Activated CD8-positive, alpha-beta memory T cell treated with anti-CD3 and anti-CD28 coated beads for 4 hours (primary cell): Measurements from ENCODE around the gene PTH2.
"Not testable (repeated sequence)": the region's sequence is repeated elsewhere in the genome, so short reads cannot be mapped to it uniquely, and the experiment has no call there.

Source experiments
- DNase-seq, 2 donors: peaks; one replicate each; pipeline ENCODE4 v3.0.0-alpha.2; 2020; ENCODE audit warnings: low read depth in 2 of 2

PTH2 gene, protein sequence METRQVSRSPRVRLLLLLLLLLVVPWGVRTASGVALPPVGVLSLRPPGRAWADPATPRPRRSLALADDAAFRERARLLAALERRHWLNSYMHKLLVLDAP

DNA sequence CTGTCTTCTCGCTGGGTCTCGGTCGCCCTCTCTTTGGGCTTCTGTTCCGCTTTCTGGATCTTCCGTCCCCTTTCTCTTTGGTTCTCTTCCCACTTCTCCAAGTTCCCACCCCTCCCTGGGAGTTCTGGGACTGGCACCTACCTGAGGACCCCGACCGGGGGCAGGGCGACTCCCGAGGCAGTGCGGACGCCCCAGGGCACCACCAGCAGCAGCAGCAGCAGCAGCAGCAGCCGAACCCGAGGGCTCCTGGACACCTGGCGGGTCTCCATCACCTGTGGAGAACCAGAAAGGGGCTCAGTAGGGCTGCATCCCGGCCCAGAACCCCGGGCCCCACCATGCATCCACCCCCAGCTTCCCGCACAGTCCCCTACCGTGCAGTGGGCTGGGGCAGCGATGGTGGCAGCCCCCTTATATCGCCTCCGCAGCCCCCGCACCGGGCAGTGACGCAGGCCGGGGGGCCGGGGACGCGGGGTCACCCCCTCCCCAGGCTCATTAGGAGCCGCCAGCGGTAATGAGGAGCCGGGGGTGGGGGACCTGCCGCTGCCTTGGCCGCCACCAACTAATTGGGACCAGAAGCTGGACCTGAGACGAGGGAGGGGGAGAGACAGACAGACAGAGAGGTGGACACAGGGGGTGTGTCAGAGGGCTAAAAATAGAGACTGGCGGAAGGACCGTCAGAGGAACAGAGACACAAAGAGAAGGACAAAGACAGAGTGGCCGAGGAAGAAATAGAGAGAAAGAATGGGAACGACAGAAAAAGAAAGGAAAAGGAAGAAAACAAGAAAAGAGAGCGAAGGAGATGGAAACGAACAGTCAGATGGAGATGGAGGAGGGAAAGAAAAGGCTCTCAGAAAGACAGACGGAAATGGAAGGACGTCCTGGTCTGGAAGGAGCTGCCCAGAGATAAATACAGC lies at the start of gene PTH2:
Gene PTH2, minus strand, starts transcription at position 371 of the 914 bp plus-strand sequence. Its CDS starts 102 bp downstream, at position 269.
- DNase-seq: no peak

DNA sequence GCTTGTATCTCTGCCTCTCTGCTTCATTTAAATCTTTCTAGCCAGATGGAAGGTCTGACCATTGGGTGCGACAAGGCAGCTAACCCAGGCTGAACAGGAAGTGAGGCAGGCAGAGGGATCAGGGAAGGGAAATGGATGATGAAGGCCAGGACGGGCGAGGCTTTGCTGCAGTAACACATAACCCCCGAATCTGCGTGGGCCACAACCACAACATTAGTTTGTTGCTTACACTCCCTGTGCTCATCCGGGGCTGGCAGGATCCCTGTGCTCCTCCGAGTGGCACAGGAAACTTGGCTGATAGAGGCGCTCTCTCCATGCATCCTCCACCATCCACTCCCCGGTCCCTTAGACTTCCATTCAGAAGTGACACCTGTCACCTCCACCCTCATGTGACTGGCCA lies 49.7 kb upstream of the PTH2 start:
- no peak for DNase-seq

DNA sequence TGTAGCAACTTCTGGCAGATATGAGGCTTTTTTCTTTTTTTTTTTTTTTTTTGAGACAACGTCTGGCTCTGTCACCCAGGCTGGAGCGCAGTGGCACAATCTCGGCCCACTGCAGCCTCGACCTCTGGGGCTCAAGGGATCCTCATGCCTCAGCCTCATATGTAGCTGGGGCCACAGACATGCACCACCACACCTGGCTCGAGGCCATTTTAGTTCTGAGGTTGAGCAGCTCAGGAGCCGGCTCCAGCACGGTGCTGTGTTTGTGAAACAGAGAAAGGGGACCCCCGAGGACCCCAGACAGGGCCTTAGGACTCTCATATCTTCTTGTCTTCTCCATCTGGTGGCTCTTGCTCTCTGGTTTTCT lies 47.4 kb upstream of the PTH2 start:
- no peak for DNase-seq

DNA sequence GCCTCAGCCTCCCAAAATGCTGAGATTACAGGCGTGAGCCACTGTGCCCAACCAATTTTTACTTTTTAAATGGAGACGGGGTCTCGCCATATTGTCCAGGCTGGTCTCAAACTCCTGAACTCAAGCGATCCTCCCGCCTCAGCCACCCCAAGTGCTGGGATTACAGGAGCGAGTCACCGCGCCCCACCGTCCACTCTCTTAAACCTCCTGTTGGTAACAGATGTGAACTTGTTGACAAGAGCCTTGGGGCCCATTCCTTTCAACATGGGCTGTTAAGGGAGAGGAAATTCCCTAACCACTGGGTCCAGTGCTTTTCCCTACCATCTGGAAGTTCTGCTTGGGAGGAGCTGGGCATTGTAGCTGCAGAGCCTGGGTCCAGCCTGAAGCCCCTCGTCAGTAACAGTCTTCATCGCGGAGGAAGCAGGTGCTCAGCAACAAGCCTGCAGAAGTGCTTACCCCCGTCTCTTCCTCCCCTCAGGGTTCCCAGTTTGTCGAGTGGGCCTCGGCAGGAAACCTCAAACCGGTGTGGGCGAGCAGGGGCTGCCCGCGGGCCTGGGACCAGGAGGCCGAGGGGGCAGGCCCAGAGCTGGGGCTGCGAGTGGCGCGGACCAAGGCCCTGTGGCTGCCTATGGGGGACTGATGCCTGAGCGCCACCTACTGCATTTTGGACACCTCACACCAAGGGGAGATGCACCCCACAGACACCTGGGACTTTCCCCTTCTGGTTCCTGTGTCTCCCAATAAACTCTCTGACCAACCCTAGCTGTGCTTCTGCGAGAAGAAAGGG lies 46.8 kb upstream of the PTH2 start:
- DNase-seq: peak; percentile 65 to 69

DNA sequence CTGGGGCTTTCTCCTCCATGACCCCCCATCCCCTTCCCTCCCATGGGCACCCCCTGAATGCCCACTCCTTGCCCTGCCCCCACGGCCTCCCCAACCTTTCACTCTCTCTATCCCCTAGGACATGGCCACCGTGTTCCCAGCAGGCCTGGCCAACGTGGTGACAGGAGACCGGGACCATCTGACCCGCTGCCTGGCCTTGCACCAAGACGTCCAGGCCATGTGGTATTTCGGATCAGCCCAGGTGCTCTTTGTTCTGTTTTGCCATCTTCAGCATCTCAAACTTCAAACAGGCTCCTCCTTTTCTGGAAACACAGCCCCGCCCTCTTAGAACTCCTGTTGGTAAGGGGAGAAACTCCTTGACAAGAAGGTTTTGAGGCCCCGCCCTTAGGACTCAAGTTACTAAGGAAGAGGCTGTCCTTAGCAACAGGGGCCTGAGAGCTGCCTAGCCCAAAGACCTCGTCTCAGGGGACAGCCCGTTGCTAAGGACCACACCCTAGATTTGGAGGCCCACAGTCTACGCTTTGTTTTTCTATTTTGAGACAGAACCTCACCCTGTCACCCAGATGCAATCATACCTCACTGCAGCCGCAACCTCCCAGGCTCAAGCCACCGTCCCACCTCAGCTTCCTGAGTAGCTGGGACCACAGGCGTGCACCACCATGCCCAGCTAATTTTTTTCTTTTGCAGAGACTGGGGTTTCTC lies 45.7 kb upstream of the PTH2 start:
- DNase-seq: peak; percentile 52 to 56

DNA sequence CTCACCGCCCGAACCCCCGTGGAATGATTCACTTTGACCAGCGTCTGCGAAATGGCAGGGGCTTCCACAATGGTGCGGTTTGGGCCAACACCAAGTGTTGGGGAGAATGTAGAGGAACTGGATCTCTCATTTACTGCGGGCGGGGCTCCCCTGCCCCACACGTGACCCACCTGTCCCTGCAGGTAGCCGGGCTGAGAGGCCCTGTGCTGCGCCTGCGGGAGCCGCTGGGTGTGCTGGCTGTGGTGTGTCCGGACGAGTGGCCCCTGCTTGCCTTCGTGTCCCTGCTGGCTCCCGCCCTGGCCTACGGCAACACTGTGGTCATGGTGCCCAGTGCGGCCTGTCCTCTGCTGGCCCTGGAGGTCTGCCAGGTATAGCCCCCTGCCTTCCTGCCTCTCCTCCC lies 45.0 kb upstream of the PTH2 start:
- DNase-seq: no peak

DNA sequence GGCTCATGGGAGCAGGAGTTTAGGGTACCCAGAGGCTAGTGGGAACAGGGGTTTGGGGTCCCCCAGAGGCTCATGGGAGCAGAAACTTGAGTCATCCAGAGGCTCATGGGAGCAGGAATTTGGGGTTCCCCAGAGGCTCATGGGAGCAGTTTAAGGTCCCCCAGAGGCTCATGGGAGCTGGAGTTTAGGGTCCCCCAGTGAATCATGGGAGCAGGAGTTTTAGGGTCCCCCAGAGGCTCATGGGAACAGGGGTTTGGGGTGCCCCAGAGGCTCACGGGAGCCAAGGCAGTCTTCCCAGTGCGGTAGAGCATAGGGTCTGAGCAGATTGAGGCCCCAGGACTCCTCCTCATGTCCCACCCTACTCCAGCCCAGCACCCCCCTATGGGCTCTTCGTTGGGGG lies 42.1 kb upstream of the PTH2 start:
- DNase-seq: no peak

DNA sequence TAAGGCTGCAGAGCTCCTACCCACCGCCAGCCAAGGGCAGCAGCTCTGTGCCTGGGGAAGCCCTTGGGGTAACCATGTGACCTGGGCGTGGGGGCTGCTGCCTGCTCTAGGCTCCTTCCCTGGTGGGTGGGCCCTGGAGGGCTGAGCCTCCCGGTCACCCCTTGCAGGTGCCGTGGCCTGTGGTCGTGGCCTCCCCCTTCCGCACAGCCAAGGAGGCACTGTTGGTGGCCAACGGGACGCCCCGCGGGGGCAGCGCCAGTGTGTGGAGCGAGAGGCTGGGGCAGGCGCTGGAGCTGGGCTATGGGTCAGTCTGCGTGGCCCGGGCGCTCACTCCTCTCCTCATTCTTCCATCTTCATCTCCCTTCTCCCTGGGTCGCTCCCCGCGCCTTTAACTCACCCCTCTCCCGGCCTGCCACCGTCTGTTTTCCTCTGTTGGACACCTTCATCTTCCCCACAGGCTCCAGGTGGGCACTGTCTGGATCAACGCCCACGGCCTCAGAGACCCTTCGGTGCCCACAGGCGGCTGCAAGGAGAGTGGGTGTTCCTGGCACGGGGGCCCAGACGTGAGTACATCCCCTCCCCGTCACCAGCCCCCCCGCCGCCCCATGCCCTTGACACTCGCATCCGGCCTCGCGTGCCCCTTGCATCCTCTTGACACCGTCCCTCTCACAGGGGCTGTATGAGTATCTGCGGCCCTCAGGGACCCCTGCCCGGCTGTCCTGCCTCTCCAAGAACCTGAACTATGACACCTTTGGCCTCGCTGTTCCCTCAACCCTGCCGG lies 40.9 kb upstream of the PTH2 start:
- DNase-seq: no peak

DNA sequence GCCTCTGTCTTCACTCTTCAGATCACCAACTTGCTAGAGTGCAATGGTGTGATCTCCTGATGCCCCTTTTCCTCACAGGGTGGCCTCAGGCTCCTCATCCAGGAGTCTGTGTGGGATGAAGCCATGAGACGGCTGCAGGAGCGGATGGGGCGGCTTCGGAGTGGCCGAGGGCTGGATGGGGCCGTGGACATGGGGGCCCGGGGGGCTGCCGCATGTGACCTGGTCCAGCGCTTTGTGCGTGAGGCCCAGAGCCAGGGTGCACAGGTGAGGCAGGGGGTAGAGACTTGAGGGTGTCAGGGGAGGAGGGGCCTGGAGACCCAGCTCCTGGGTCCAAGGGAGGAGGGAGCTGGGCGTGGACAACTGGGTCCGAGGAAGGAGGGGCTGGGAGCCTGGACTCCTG lies 39.3 kb upstream of the PTH2 start:
- DNase-seq: no peak

DNA sequence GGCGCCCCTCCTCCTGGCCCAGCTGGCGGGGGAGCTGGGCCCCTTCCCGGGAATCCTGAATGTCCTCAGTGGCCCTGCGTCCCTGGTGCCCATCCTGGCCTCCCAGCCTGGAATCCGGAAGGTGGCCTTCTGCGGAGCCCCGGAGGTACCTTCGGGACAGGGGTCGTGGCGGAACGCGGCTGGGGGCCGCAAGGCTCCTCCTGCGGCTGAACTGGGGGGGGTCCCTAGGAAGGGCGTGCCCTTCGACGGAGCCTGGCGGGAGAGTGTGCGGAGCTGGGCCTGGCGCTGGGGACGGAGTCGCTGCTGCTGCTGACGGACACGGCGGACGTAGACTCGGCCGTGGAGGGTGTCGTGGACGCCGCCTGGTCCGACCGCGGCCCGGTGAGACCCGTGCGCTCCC lies 38.4 kb upstream of the PTH2 start:
- DNase-seq: no peak

DNA sequence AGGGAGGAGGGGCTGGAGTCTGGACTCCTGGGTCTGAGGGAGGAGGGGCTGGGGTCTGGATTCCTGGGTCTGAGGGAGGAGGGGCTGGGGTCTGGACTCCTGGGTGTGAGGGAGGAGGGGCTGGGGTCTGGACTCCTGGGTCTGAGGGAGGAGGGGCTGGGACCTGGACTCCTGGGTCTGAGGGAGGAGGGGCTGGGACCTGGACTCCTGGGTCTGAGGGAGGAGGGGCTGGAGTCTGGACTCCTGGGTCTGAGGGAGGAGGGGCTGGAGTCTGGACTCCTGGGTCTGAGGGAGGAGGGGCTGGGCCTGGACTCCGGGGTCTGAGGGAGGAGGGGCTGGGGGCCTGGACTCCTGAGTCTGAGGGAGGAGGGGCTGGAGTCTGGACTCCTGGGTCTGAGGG lies 37.9 kb upstream of the PTH2 start:
- not testable (repeated sequence) for DNase-seq

DNA sequence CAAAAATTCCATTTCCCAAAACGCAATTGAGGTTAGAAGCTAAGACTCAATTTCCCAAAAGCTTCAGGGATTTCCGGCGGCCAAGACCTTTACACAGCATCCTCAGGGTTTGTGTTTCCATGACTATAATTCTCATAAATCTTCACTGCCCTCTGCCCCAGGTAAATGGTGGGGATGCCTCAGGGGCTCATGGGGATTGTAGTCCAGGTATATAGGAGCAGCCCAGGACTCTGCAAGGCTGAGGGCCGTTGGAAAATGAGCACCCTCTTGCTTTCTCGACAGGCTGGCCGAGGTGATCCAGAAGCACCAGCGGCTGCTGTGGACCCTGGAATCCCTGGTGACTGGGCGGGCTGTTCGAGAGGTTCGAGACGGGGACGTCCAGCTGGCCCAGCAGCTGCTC lies 36.1 kb upstream of the PTH2 start:
- no peak for DNase-seq

DNA sequence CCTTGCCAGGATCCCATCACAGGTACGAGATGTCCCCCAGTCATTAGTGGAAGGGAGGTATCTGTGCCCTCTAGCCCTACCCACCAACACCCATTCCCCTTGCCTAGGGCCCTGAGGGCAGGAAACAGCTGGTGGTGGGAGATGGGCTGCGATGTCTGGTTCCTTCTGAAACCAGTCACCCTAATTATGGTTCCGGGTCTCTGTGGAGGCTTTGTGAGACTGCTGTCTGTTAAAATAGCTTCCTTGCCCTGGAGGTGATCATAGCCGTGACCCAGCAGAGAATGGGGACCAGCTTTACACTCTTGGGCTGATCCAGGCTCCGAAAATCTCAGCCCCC lies 35.3 kb upstream of the PTH2 start:
- no peak for DNase-seq

DNA sequence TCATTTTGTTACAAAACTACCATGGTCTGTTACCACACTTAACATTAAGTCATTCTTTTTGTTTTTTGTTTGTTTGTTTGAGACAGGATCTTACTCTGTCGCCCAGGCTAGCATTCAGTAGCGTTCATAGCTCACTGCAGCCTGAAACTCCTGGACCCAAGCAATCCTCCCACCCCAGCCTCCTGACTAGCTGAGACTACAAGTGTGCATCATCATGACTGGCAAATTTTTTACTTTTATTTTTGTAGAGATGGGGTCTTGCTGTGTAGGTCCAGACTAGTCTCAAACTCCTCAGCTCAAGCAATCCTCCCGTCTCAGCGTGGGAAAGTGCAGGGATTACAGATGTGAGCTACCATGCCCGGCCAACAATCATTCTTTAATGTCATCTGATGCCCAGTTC lies 33.1 kb upstream of the PTH2 start:
- no peak for DNase-seq

DNA sequence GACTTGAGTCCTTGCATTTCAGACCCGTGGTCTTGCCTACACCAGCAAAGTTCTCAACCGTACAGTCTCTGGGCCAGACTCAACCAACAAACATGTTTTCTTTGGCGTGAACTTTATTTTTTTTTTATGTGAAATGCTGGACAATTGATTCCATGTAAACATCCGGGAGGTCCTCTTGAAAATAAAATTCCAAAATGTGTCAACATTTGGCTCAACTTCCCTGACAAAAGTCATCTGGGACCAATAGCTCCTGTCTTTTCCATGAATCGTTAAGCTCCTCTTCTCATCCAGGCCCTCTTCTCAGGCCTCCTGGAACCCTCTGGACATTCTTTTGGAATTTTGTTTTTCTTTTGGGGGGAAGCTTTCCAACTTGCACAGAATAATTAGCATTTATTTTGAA lies 32.5 kb upstream of the PTH2 start:
- DNase-seq: no peak

DNA sequence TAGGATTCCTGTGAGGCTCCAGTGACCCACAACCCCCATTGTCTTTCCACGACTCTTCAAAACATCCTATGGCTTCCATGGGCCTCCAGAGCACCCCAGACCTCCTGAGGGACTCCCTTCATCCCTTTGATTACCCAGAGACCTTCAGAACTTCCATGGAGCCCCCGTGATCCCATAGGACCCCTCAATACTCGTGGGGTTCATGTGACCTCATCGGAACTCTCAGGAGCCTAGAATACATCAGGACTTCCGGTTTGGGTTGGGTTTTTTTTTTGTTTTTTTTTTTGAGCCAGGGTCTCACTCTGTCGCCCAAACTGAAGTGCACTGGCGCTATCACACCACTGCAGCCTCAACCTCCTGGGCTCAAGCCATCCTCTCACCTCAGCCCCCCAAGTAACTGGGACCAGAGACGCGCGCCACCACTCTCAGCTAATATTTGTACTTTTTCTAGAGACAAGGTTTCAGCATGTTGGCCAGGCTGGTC lies 30.6 kb upstream of the PTH2 start:
- no peak for DNase-seq

DNA sequence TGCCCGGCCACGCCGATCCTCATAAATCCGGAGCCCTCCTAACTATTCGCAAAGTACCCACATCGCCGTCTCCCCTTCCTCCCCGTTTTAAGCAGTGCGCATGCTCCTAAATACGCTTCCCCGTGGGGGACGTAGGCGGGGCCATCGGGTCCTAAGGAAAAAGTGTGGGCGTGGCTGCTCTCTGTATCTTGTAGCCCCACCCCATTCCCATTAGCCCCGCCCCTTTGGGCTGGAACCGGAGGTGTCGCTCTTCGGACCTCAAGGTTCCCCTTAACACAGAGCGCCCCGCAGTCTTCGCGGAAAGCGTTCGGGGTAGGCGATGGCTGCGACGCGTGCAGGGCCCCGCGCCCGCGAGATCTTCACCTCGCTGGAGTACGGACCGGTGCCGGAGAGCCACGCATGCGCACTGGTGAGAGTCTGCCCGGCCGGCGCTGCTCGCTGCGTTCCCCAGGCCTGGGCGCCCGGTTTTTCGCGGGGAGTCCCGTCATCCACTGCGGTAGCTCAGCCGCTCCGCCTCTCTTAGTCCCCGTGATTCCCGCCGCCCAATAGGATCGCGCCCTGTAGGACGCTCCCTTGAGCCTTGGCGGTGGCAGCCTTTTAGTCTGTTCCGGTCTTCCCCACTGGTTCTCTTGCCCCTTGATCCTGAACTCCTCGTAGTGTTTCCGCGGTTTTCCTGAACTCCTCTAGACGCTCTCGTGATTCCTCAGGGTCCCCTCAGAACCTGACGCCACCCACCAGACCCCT lies 29.9 kb upstream of the PTH2 start, which contains the start of gene ALDH16A1:
Gene ALDH16A1, plus strand, starts transcription at position 213 of the 744 bp plus-strand sequence. Its CDS starts 107 bp downstream, at position 320.
- peak; percentile 94 to 95 for DNase-seq

DNA sequence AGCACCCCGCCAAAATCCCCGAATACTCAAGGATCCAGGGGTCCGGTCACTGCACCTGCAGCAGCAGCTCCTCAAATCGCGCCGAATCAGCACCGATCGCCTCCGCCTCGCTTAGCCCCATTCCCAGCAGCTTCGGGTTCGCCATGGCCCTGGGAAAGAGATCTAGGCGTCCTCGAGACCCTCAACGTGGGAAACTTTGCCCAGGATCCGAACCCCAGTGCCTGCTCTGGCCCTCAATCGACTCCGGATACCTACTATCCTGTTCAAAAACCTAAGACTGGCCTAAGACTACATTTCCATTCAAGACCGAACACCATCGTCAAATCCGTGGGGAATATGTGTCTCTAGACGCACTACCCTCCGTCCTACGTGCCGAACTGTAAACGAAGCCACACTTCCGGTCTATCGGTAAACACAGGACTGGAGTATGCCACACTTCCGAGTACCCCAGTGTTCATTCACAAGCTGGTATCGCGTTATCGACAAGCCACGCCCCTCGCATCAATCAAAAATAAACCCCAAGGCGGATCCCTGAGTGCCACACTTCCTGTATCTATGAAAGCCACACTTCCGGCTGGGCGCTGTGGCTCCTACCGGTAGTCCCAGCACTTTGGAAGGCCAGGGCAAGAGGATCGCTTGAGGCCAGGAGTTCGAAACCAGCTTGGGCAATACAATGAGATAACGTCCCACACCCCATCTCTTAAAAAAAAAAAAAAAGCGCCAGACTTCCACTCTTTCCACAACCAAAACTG lies 28.4 kb upstream of the PTH2 start, which contains the start of gene PIH1D1:
Gene PIH1D1, minus strand, starts transcription at position 385 of the 752 bp plus-strand sequence. Its CDS starts 240 bp downstream, at position 145.
- peak; percentile 87 to 92 for DNase-seq

DNA sequence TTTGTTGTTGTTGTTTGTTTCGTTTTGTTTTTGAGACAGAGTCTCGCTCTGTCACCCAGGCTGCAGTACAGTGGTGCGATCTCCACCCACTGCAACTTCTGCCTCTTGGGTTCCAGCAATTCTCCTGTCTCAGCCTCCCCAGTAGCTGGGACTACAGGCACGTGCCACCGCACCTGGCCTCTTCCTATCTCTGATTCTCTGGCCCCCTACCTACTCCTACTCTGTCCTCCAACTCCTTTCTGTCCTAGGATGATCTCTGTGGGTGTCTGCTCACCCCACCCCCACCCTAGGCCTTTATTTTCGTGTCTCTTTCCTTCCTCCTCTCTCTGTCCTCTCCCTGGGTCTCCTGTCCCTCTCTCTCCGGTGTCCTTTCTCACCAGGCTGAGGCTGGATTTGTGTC lies 27.2 kb upstream of the PTH2 start:
- no peak for DNase-seq

DNA sequence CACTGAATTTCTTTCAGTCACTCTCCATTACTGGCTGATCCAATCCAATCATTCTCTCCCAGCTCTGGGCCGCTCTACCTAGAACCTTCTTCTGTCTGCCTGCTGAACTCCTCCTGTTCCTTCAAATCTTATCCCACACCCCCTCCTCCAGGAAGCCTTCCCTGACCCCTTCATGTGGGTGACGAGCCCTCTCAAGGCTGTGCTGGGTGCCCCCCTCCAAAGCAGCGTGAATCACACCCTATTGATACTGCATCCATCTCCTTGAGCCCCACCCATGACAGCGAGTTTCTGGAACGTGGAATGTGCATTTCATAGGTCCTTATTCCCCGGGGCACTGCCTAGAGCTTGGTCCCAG lies 25.2 kb upstream of the PTH2 start:
- DNase-seq: no peak
